Parathyroid adenoma (tissue), 2 donors: Measurements from ENCODE around the gene AHSG.

ENCODE experiments used
- H2AFZ ChIP-seq: fragments of 300-600 bp; sonication (generic); one replicate; pipeline ENCODE4 v1.7.0; 2017; ENCODE audit warnings: antibody characterized with exemption, mild to moderate bottlenecking
- H3K27ac ChIP-seq: fragments of 300-600 bp; sonication (generic); one replicate; pipeline ENCODE4 v1.7.0; 2017
- H3K27me3 ChIP-seq: fragments of 300-600 bp; sonication (generic); one replicate; pipeline ENCODE4 v1.7.0; 2017; ENCODE audit warnings: low read length; ENCODE audit not compliant: control insufficient read depth, insufficient read depth
- H3K36me3 ChIP-seq: fragments of 300-600 bp; sonication (generic); one replicate; pipeline ENCODE4 v1.7.0; 2017; ENCODE audit warnings: low read length; ENCODE audit not compliant: control insufficient read depth, insufficient read depth
- H3K4me1 ChIP-seq: fragments of 300-600 bp; sonication (generic); one replicate; pipeline ENCODE4 v1.7.0; 2017; ENCODE audit warnings: control low read depth
- H3K4me2 ChIP-seq: fragments of 300-600 bp; sonication (generic); one replicate; pipeline ENCODE4 v1.7.0; 2017; ENCODE audit warnings: low read length
- H3K4me3 ChIP-seq: fragments of 300-600 bp; sonication (generic); one replicate; pipeline ENCODE4 v1.7.0; 2017; ENCODE audit warnings: low read depth, low read length
- H3K79me2 ChIP-seq: fragments of 300-600 bp; sonication (generic); one replicate; pipeline ENCODE4 v1.7.0; 2017; ENCODE audit warnings: control low read depth
- H3K9ac ChIP-seq: fragments of 300-600 bp; sonication (generic); one replicate; pipeline ENCODE4 v1.7.0; 2017; ENCODE audit warnings: mild to moderate bottlenecking
- H3K9me3 ChIP-seq: fragments of 300-600 bp; sonication (generic); one replicate; pipeline ENCODE4 v1.7.0; 2017; ENCODE audit warnings: low read length; ENCODE audit not compliant: control insufficient read depth
- TF ChIP-seq, protein P1 (sequence below): fragments of 300-600 bp; sonication (generic); IDR thresholded peaks from one replicate; pipeline ENCODE4 v1.7.0; 2017; ENCODE audit warnings: antibody characterized with exemption, mild to moderate bottlenecking
- donor health status: primary hyperparathyroidism.

Gene AHSG

DNA sequence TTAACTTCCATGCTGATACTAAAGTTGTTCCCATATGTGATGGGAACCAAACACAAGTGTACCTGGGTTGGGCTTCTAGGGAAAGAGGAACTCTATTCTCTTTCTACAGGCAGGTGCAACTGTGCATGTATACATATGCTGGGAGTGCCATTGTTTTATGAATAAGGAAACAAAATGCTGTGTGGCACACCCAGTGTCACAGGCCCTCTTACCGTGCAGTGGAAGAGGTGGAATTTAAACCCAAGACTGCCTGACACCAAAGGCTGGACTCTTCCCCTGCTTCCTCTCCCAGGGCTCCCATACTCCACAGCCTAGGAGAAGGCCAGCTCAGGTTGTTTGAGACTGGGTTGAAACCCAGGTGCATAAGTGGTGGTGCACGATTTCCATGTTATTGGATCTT, 25.4 kb downstream of the AHSG start:
- no peak overlapping the region for H3K9ac ChIP-seq
- no peak overlapping the region for H3K4me3 ChIP-seq
- TF ChIP-seq, protein P1, sequence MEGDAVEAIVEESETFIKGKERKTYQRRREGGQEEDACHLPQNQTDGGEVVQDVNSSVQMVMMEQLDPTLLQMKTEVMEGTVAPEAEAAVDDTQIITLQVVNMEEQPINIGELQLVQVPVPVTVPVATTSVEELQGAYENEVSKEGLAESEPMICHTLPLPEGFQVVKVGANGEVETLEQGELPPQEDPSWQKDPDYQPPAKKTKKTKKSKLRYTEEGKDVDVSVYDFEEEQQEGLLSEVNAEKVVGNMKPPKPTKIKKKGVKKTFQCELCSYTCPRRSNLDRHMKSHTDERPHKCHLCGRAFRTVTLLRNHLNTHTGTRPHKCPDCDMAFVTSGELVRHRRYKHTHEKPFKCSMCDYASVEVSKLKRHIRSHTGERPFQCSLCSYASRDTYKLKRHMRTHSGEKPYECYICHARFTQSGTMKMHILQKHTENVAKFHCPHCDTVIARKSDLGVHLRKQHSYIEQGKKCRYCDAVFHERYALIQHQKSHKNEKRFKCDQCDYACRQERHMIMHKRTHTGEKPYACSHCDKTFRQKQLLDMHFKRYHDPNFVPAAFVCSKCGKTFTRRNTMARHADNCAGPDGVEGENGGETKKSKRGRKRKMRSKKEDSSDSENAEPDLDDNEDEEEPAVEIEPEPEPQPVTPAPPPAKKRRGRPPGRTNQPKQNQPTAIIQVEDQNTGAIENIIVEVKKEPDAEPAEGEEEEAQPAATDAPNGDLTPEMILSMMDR, result no peak
- no peaks in the 10 kb centered on the region for H3K9me3 ChIP-seq
- no peaks in the 10 kb centered on the region for H3K27me3 ChIP-seq
- H3K4me2 ChIP-seq, result no peak overlapping the region
- H3K36me3 ChIP-seq, result no peaks in the 10 kb centered on the region
- H3K79me2 ChIP-seq, result no peaks in the 10 kb centered on the region
- no peak overlapping the region for H3K27ac ChIP-seq
- no peak overlapping the region for H2AFZ ChIP-seq
- no peaks in the 10 kb centered on the region for H3K4me1 ChIP-seq

DNA sequence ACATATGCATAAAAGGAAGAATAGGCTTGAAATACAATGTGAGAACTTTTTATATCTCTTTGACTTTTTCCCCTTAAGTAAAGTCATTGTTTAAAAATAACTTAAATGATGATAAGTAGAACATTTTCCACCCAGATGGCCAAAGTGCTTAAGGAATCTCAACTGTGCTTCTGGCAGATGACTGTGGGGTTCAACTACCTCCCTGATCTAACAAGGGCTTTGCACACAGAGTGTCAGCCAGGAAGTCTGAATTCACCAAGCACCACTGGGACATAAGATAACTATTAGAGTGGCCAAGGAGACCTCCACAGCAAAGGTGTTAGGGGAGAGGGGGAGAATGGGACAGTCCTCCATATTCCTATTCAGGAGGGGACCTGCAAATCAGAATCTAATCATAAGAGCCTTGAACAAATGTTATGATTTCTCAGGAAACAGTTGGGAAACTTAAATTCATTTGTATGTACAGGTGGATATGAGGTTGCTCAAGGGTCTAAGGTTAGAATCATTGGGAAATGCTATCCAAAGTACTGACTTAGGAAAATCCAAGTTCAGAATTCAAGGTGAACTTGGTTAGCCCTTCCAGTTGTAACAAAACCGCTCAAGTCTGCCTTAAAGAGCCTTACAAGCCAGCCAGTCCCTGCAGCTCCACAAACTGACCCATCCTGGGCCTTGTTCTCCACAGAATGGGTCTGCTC, 27.1 kb downstream of the AHSG start, which contains the start of gene FETUB:
FETUB (plus strand) TSS at position 622 of the 695 bp plus-strand sequence; CDS start at position 684, 62 bp downstream.
- no peak within 1 kb of the TSS for H3K27ac ChIP-seq
- no peaks in the 10 kb centered on the region for H3K4me1 ChIP-seq
- TF ChIP-seq, protein P1, result no peak
- no peak within 1 kb of the TSS for H2AFZ ChIP-seq
- H3K36me3 ChIP-seq, result no peaks in the 10 kb centered on the region
- H3K4me3 ChIP-seq, result no peak within 1 kb of the TSS
- H3K4me2 ChIP-seq, result no peak within 1 kb of the TSS
- no peaks in the 10 kb centered on the region for H3K79me2 ChIP-seq
- H3K27me3 ChIP-seq, result no peaks in the 10 kb centered on the region
- no peaks in the 10 kb centered on the region for H3K9me3 ChIP-seq
- no peak within 1 kb of the TSS for H3K9ac ChIP-seq

DNA sequence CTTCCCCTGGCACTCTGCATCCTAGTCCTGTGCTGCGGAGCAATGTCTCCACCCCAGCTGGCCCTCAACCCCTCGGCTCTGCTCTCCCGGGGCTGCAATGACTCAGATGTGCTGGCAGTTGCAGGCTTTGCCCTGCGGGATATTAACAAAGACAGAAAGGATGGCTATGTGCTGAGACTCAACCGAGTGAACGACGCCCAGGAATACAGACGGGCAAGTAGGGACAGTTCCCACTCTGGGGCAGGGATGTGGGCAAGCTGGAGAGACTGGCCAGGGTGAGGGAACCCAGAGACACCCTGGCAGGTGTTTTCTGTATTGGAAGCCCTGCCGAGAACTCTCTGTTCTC, 27.6 kb downstream of the AHSG start:
- Histone ChIP-seq H3K4me1 (no peaks in the 10 kb centered on the region), H3K27me3 (no peaks in the 10 kb centered on the region), H3K27ac (no peak overlapping the region), H3K9me3 (no peaks in the 10 kb centered on the region), H3K79me2 (no peaks in the 10 kb centered on the region), H3K4me3 (no peak overlapping the region), H3K4me2 (no peak overlapping the region), H3K36me3 (no peaks in the 10 kb centered on the region), H3K9ac (no peak overlapping the region), H2AFZ (no peak overlapping the region)
- TF ChIP-seq, protein P1, result no peak

DNA sequence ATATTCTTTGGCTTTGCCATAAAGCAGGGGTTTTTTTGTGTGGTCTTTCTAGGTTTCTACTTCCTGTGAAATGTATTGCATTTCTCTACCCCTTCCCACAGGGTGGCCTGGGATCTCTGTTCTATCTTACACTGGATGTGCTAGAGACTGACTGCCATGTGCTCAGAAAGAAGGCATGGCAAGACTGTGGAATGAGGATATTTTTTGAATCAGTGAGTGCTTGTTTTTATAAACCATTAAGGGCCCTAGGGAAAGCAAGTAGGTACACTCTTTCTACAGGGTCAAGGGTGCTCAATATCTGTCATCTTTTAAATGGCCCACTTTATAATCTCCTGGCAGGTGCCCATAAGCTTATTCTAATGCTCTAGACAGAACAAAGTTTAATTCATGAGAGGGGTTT, 28.1 kb downstream of the AHSG start:
- H3K79me2 ChIP-seq, result no peaks in the 10 kb centered on the region
- TF ChIP-seq, protein P1, result no peak
- H3K27me3 ChIP-seq, result no peaks in the 10 kb centered on the region
- no peaks in the 10 kb centered on the region for H3K36me3 ChIP-seq
- no peak overlapping the region for H3K4me3 ChIP-seq
- H3K4me2 ChIP-seq, result no peak overlapping the region
- no peak overlapping the region for H2AFZ ChIP-seq
- no peak overlapping the region for H3K9ac ChIP-seq
- no peak overlapping the region for H3K27ac ChIP-seq
- H3K9me3 ChIP-seq, result no peaks in the 10 kb centered on the region
- H3K4me1 ChIP-seq, result no peaks in the 10 kb centered on the region

DNA sequence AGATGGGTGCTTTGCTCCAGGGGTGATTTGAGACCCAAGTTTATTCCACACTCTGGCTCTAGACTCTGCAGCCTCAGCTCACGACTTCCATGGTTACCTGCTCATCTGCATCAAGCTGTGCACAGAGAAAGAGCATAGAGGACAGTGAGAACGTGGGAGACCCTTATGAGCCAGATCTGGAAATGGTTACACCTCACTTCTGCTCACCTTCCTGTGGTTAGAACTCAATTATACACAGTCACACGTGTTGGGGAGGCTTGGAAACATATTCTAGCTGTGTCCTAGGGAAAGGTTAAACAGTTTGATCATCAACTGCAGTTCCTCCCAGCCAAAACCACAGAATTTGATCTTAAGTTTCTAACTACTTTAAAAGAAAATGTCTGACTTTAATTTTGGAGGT, 29.2 kb downstream of the AHSG start:
- no peaks in the 10 kb centered on the region for H3K4me1 ChIP-seq
- no peaks in the 10 kb centered on the region for H3K79me2 ChIP-seq
- no peaks in the 10 kb centered on the region for H3K9me3 ChIP-seq
- H3K4me3 ChIP-seq, result no peak overlapping the region
- H3K4me2 ChIP-seq, result no peak overlapping the region
- H3K27ac ChIP-seq, result no peak overlapping the region
- no peak overlapping the region for H2AFZ ChIP-seq
- no peak overlapping the region for H3K9ac ChIP-seq
- TF ChIP-seq, protein P1, result no peak
- no peaks in the 10 kb centered on the region for H3K27me3 ChIP-seq
- H3K36me3 ChIP-seq, result no peaks in the 10 kb centered on the region
